Endodermal cell (in vitro differentiated cells): ENCODE data around the gene WWC1. TPM values are rescaled to one million over a fixed set of nuclear protein-coding genes. Genes with fewer than 3 reads are reported as not detected.

ENCODE experiments used
- DNase-seq: peaks from one replicate; pipeline ENCODE4 v3.0.0-alpha.2; 2017
- H3K27ac ChIP-seq: 2 replicates; pipeline ENCODE4 v1.5.1; 2013; ENCODE audit warnings: mild to moderate bottlenecking, low read depth, low read length, moderate library complexity
- H3K27me3 ChIP-seq: 2 replicates; pipeline ENCODE4 v1.6.1; 2013; ENCODE audit warnings: mild to moderate bottlenecking, low read length, moderate library complexity; ENCODE audit not compliant: insufficient read depth, control insufficient read depth, poor library complexity, severe bottlenecking
- H3K36me3 ChIP-seq: 2 replicates; pipeline ENCODE4 v1.7.0; 2013; ENCODE audit warnings: mild to moderate bottlenecking, low read length, moderate library complexity; ENCODE audit not compliant: control insufficient read depth, insufficient read depth
- H3K4me1 ChIP-seq: one replicate; pipeline ENCODE4 v1.7.0; 2013; ENCODE audit warnings: low read length; ENCODE audit not compliant: control insufficient read depth, insufficient read depth
- H3K4me3 ChIP-seq: 2 replicates; pipeline ENCODE4 v1.5.1; 2013; ENCODE audit warnings: mild to moderate bottlenecking, low read length, moderate library complexity
- H3K9ac ChIP-seq: 2 replicates; pipeline ENCODE4 v1.6.1; 2013; ENCODE audit warnings: mild to moderate bottlenecking, low read length, moderate library complexity; ENCODE audit not compliant: poor library complexity, severe bottlenecking; ENCODE audit errors: extremely low read depth
- H3K9me3 ChIP-seq: 2 replicates; pipeline ENCODE4 v1.6.1; 2013; ENCODE audit warnings: mild to moderate bottlenecking, low read length, moderate library complexity; ENCODE audit not compliant: control insufficient read depth
- H3K27ac Mint-ChIP-seq: 2 replicates; pipeline ENCODE4 v1.8.0; 2020; ENCODE audit warnings: mixed read lengths
- H3K27me3 Mint-ChIP-seq: 2 replicates; pipeline ENCODE4 v1.8.0; 2021; ENCODE audit warnings: mild to moderate bottlenecking, mixed read lengths; ENCODE audit not compliant: insufficient read depth
- H3K36me3 Mint-ChIP-seq: 2 replicates; pipeline ENCODE4 v1.8.0; 2020; ENCODE audit warnings: low read depth, mixed read lengths
- H3K4me1 Mint-ChIP-seq: 2 replicates; pipeline ENCODE4 v1.8.0; 2020; ENCODE audit warnings: mixed read lengths
- H3K4me3 Mint-ChIP-seq: 2 replicates; pipeline ENCODE4 v1.8.0; 2020; ENCODE audit warnings: mild to moderate bottlenecking, moderate library complexity, mixed read lengths
- H3K9me3 Mint-ChIP-seq: 2 replicates; pipeline ENCODE4 v1.8.0; 2020; ENCODE audit warnings: mild to moderate bottlenecking, mixed read lengths
- WGBS, 2 experiments: methylation state at CpG; one replicate each; pipeline versions ENCODE4 v1.1.5 to v1.1.7; 2013; ENCODE audit warnings: missing lambda C conversion rate in 2 of 2, mixed read lengths in 1 of 2; ENCODE audit not compliant: insufficient coverage in 1 of 2, insufficient read length in 1 of 2; 5-methylcytosine and 5-hydroxymethylcytosine counted together
- total RNA-seq, 2 donors: library from RNA; stranded (reverse); fragmentation: NEBNext Ultra II Directional in 1 of 2; extraction: Animal tissue kit (Norgen Biotek cat#: 25700) in 1 of 2; gene quantifications; 2 replicates in 1 of 2; 3 replicates in 1 of 2; pipeline ENCODE4 v1.2.1, GENCODE V29; 2021
- TF ChIP-seq, protein P1 (sequence below): fragments of 200-600 bp; sonication (generic); conservative IDR thresholded peaks from 2 replicates; pipeline ENCODE4 v1.5.0; 2021; ENCODE audit warnings: antibody characterized with exemption, mild to moderate bottlenecking

WWC1 gene
- total RNA-seq, 2 donors from 2014 or later: 18.4 to 20.3 TPM

DNA sequence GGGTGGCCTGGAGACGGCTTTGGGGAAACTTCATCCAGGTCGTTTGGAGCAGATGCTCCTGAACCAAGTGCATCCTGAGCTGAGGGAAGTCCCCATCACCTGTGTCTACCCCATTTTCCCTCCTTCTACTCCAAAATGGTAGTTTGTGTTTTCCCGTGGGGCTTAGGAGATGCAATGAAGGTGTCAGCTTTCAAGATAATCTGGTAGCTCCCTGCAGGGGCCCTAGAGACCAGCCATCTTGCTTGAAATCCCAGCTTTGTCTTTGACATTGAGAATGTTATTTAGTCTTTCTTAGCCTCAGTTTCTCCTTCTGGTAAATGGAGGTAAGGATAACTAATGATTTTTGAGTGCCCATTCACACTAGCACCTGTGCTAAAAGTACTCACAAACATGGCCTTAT lies 77.4 kb downstream of the WWC1 start:
- Mint-ChIP-seq H3K36me3 (no peaks in the 10 kb centered on the region), H3K27ac (no peak overlapping the region), H3K4me3 (no peak overlapping the region), H3K9me3 (no peaks in the 10 kb centered on the region), H3K4me1 (peaks cover 42% of the 10 kb centered on the region), H3K27me3 (no peaks in the 10 kb centered on the region)
- no peak overlapping the region for H3K9ac ChIP-seq
- no peaks in the 10 kb centered on the region for H3K36me3 ChIP-seq
- no peaks in the 10 kb centered on the region for H3K9me3 ChIP-seq
- no peak overlapping the region for H3K27ac ChIP-seq
- H3K27me3 ChIP-seq: no peaks in the 10 kb centered on the region
- WGBS, 2 experiments: 77 to 89% methylated on average over 2 to 3 of the region's 3 CpGs
- DNase-seq: peak; percentile 51
- TF ChIP-seq, protein P1, sequence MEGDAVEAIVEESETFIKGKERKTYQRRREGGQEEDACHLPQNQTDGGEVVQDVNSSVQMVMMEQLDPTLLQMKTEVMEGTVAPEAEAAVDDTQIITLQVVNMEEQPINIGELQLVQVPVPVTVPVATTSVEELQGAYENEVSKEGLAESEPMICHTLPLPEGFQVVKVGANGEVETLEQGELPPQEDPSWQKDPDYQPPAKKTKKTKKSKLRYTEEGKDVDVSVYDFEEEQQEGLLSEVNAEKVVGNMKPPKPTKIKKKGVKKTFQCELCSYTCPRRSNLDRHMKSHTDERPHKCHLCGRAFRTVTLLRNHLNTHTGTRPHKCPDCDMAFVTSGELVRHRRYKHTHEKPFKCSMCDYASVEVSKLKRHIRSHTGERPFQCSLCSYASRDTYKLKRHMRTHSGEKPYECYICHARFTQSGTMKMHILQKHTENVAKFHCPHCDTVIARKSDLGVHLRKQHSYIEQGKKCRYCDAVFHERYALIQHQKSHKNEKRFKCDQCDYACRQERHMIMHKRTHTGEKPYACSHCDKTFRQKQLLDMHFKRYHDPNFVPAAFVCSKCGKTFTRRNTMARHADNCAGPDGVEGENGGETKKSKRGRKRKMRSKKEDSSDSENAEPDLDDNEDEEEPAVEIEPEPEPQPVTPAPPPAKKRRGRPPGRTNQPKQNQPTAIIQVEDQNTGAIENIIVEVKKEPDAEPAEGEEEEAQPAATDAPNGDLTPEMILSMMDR: no peak
- H3K4me3 ChIP-seq: no peak overlapping the region
- peaks cover 38% of the 10 kb centered on the region for H3K4me1 ChIP-seq

DNA sequence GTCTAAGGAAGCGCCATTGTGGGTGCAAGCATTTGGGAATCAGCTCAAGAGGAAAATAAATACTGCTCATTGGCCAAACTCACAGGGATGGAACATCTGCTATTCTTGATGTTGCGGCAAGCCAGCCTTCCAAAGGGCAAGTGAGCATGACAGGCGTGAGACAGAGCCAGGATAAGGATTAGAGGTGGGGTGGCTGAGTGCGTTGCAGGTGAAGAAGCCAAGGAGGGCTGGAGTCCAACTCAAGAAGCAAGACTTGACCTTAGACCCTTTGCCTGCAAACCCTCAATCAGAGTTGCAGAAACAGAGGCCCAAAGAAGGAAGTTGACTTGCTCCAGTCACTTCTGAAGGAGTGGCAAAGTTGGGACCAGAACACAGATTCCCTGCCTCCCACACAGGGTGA lies 79.4 kb downstream of the WWC1 start:
- WGBS, 2 experiments: 91 to 96% methylated on average over 4 of the region's 4 CpGs
- no peaks in the 10 kb centered on the region for H3K36me3 Mint-ChIP-seq
- H3K4me1 Mint-ChIP-seq: peaks cover 22% of the 10 kb centered on the region
- no peak overlapping the region for H3K4me3 ChIP-seq
- no peaks in the 10 kb centered on the region for H3K27me3 ChIP-seq
- H3K36me3 ChIP-seq: no peaks in the 10 kb centered on the region
- H3K4me3 Mint-ChIP-seq: no peak overlapping the region
- no peak overlapping the region for H3K27ac Mint-ChIP-seq
- no peak overlapping the region for H3K9ac ChIP-seq
- H3K9me3 Mint-ChIP-seq: no peaks in the 10 kb centered on the region
- H3K4me1 ChIP-seq: peaks cover 23% of the 10 kb centered on the region
- H3K27ac ChIP-seq: no peak overlapping the region
- H3K9me3 ChIP-seq: no peaks in the 10 kb centered on the region
- DNase-seq: peak; percentile 52
- TF ChIP-seq, protein P1: no peak
- no peaks in the 10 kb centered on the region for H3K27me3 Mint-ChIP-seq

DNA sequence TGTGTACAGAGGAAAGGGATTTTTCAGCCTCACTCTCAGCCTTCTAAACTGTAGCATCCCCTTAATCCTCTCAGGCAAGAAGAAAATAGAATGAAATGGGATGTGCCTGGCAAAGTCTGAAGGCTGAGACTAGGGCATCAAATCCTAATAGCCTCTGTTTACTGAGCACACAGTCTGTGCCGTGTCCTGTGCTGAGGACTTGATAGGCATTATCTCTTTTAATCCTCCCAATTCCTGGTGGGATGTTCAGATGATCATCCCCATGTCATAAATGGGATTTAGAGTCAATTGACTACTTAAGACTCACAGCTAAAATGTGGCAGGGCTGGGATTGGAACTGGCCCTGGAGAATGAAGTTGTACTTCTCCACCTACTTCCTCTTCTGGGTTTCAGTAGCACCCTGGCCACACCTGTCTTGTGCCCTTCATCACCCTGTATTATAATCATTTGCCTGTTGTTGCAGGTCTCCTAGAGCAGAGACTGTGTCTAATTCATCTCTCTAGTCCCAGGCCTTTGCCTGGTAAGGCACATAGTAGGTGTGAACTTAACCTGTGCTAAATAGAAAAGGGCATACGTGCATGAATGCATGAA lies 81.0 kb downstream of the WWC1 start:
- Mint-ChIP-seq H3K4me3 (no peak overlapping the region), H3K9me3 (no peaks in the 10 kb centered on the region), H3K27me3 (no peaks in the 10 kb centered on the region), H3K4me1 (peaks cover 16% of the 10 kb centered on the region), H3K36me3 (no peaks in the 10 kb centered on the region), H3K27ac (no peak overlapping the region)
- Histone ChIP-seq H3K9ac (no peak overlapping the region), H3K27me3 (no peaks in the 10 kb centered on the region), H3K27ac (no peak overlapping the region), H3K4me3 (no peak overlapping the region), H3K9me3 (no peaks in the 10 kb centered on the region), H3K4me1 (peaks cover 20% of the 10 kb centered on the region), H3K36me3 (no peaks in the 10 kb centered on the region)
- TF ChIP-seq, protein P1: no peak
- no peak for DNase-seq
- 81 to 95% methylated on average over 2 of the region's 2 CpGs for WGBS, 2 experiments
